KMS-11 (cell line): ENCODE measurements around the gene HEMGN.
A peak's percentile ranks its signal among the peaks of the same experiment; 100 is the strongest.
"Not testable (repeated sequence)": the region's sequence is repeated elsewhere in the genome, so short reads cannot be mapped to it uniquely, and the experiment has no call there.

Experiments
- H2AFZ ChIP-seq: fragments of 200-600 bp; sonication (generic); 2 replicates; pipeline ENCODE4 v1.6.1; 2016; ENCODE audit warnings: antibody characterized with exemption, mixed run types, low read depth
- H3K27ac ChIP-seq: fragments of 200-600 bp; sonication (generic); 2 replicates; pipeline ENCODE4 v1.6.1; 2016; ENCODE audit warnings: mild to moderate bottlenecking, mixed run types
- H3K27me3 ChIP-seq: fragments of 200-600 bp; sonication (generic); 2 replicates; pipeline ENCODE4 v1.6.1; 2017; ENCODE audit warnings: mild to moderate bottlenecking, low read depth, mixed run types, moderate library complexity; ENCODE audit not compliant: insufficient read depth
- H3K36me3 ChIP-seq: fragments of 200-600 bp; sonication (generic); 2 replicates; pipeline ENCODE4 v1.6.1; 2017; ENCODE audit warnings: mild to moderate bottlenecking, mixed run types; ENCODE audit not compliant: insufficient read depth
- H3K4me1 ChIP-seq: fragments of 200-600 bp; sonication (generic); 2 replicates; pipeline ENCODE4 v1.6.1; 2016; ENCODE audit warnings: mild to moderate bottlenecking, low read depth, mixed run types; ENCODE audit not compliant: poor library complexity, severe bottlenecking
- H3K4me2 ChIP-seq: fragments of 200-600 bp; sonication (generic); 2 replicates; pipeline ENCODE4 v1.7.0; 2016; ENCODE audit warnings: mild to moderate bottlenecking, mixed run types
- H3K4me3 ChIP-seq: fragments of 200-600 bp; sonication (generic); IDR thresholded peaks from 2 replicates; pipeline ENCODE4 v1.6.1; 2017; ENCODE audit warnings: low read depth, low read length, mixed read lengths; ENCODE audit not compliant: insufficient read depth
- H3K79me2 ChIP-seq: fragments of 200-600 bp; sonication (generic); 2 replicates; pipeline ENCODE4 v1.6.1; 2016; ENCODE audit warnings: low read depth, mixed run types; ENCODE audit not compliant: insufficient read depth
- H3K9ac ChIP-seq: fragments of 200-600 bp; sonication (generic); 2 replicates; pipeline ENCODE4 v1.6.1; 2016; ENCODE audit warnings: mild to moderate bottlenecking, mixed run types
- H4K20me1 ChIP-seq: fragments of 200-600 bp; sonication (generic); 2 replicates; pipeline ENCODE4 v1.6.1; 2016; ENCODE audit warnings: mild to moderate bottlenecking, mixed run types; ENCODE audit not compliant: insufficient read depth
- CTCF ChIP-seq: fragments of 200-600 bp; sonication (generic); conservative IDR thresholded peaks from 2 replicates; pipeline ENCODE4 v1.6.1; 2017; ENCODE audit warnings: low read depth, mild to moderate bottlenecking, antibody characterized with exemption, low read length, moderate library complexity, mixed read lengths

The HEMGN gene

GRCh38 chr9:97980918-97981845, 43.2 kb upstream of the HEMGN start:
- Histone ChIP-seq H3K4me1 (peaks cover 16% of the 10 kb centered on the region), H3K27me3 (no peaks in the 10 kb centered on the region), H3K27ac (no peak overlapping the region), H3K79me2 (peaks cover 25% of the 10 kb centered on the region), H2AFZ (no peak overlapping the region), H3K4me3 (no peak overlapping the region), H3K36me3 (no peaks in the 10 kb centered on the region), H4K20me1 (no peaks in the 10 kb centered on the region), H3K9ac (no peak overlapping the region), H3K4me2 (0 out of 2 replicates have a peak overlapping the region, but pooled peaks have one; percentile 85)
- TF ChIP-seq CTCF: no peak

DNA sequence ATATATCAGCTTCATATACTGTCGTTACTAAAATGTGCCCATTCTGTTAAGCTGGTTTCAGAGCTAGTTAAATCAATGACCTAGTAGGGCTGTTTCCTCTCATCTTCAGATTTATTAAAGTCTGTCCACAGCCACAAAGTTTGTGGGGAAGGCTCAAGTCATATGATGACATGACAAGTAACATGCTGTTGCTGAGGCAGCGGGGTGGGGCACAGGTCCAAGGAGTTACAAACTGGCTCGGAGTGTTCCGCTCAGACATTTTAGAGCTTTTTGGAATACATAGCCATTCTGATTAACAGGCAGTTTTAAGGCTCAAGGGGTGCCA, 42.5 kb upstream of the HEMGN start:
- Histone ChIP-seq H3K4me1 (peaks cover 9% of the 10 kb centered on the region), H2AFZ (no peak overlapping the region), H3K27ac (no peak overlapping the region), H4K20me1 (no peaks in the 10 kb centered on the region), H3K4me2 (no peak overlapping the region), H3K79me2 (peaks cover 18% of the 10 kb centered on the region), H3K27me3 (no peaks in the 10 kb centered on the region), H3K36me3 (no peaks in the 10 kb centered on the region), H3K9ac (no peak overlapping the region), H3K4me3 (no peak overlapping the region)
- no peak for TF ChIP-seq CTCF

- no peak overlapping the region for H3K4me3 ChIP-seq
- H3K9ac ChIP-seq: no peak overlapping the region
- H3K79me2 ChIP-seq: peaks cover 13% of the 10 kb centered on the region
- no peak overlapping the region for H3K27ac ChIP-seq
- no peak for TF ChIP-seq CTCF
- H3K27me3 ChIP-seq: no peaks in the 10 kb centered on the region
- no peaks in the 10 kb centered on the region for H3K36me3 ChIP-seq
- H3K4me2 ChIP-seq: no peak overlapping the region
- no peaks in the 10 kb centered on the region for H4K20me1 ChIP-seq
- H2AFZ ChIP-seq: no peak overlapping the region
- peaks cover 5% of the 10 kb centered on the region for H3K4me1 ChIP-seq
Observed at GRCh38 chr9:97979788-97980478, 42.0 kb upstream of the HEMGN start.

DNA sequence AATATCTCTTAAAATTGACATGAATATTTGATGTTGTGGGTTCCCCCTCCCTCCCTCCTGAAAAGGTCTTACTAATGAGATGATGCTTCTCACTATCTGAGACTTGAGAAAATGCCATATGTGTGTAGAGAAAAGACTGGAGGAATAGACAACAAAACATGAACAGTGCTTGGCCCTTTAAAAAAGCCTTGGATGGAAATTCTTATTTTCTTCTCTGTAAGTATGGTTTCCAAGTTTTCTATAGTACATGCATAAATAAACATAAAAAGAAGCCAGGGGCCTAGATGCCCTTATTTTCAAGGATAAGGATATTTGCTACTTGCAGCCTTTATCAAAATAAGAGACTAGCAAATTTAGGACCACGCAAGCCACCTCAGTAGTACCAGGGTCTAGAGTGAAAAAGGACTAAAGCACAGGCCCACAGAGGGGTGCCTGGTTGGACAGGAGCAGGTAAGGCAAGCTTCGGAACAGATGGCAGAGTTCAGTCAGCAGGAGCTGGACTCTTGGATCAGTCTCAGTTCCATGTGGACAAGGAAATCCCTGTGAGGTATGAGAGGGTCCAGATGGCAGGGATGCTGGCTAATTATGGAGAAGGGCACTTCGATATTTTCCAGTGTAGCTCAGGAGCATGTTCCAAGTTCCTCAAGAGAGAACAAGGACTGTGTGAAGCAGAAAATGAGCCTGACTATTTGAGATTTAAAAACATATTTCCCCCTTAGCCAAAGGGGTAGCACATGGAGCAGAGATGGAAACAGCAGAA, 40.6 kb upstream of the HEMGN start:
- H3K9ac ChIP-seq: no peak overlapping the region

DNA sequence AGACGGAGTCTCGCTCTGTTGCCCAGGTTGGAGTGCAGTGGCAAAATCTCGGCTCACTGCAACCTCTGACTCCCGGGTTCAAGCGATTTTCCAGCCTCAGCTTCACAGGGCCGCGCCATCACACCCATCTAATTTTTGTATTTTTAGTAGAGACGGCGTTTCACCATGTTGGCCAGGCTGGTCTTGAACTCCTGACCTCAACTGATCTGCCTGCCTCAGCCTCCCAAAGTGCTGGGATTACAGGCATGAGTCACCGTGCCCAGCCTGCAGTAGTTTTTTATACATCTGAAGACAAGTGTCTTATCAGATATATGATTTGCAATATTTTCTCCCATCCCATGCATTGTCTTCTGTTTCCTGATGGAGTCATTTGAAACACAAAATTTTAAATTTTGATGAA, 38.7 kb upstream of the HEMGN start:
- H3K79me2 ChIP-seq, H3K4me1 ChIP-seq, H3K27ac ChIP-seq, H3K36me3 ChIP-seq, H2AFZ ChIP-seq, H3K4me2 ChIP-seq, H3K4me3 ChIP-seq, H4K20me1 ChIP-seq, H3K27me3 ChIP-seq, H3K9ac ChIP-seq: not testable (repeated sequence)

More for the DNA sequence above, 40.6 kb upstream of the HEMGN start:
- Histone ChIP-seq H3K27ac (no peak overlapping the region), H4K20me1 (no peaks in the 10 kb centered on the region), H3K27me3 (no peaks in the 10 kb centered on the region), H3K4me1 (peaks cover 5% of the 10 kb centered on the region), H2AFZ (no peak overlapping the region), H3K79me2 (0 out of 2 replicates have a peak, but pooled peaks cover 5% of the 10 kb centered on the region), H3K4me2 (no peak overlapping the region), H3K4me3 (no peak overlapping the region), H3K36me3 (no peaks in the 10 kb centered on the region)
- TF ChIP-seq CTCF: no peak
